ENCODE results near the gene GFI1. TPM values are rescaled to one million over a fixed set of nuclear protein-coding genes. Genes with fewer than 3 reads are reported as not detected.

Gene GFI1
- total and polyA plus RNA-seq, 2 donors (not counting 3 experiments of a cell fraction or from before 2014, with no cell fraction given) = 0.11 to 0.22 TPM

- Histone ChIP-seq H3K79me2 (ENCODE audit: control insufficient read depth, insufficient read depth, low read length) (no peaks in the 10 kb centered on the region), H3K4me1 (ENCODE audit: control insufficient read depth, extremely low read depth, insufficient read depth, low read length) (peaks cover 7% of the 10 kb centered on the region), H3K27me3 (ENCODE audit: control insufficient read depth in 2 of 2, insufficient read depth in 2 of 2, low read length in 2 of 2) (peaks cover 0 to 5% of the 10 kb centered on the region in 2 experiments), H3K9me1 (replicated peaks; ENCODE audit: control insufficient read depth, extremely low read depth, insufficient read depth, low read length) (no peaks in the 10 kb centered on the region), H3K27ac (ENCODE audit: insufficient read depth, low read depth, low read length) (no peak overlapping the region), H3K4me3 (replicated peaks in 1 of 3; ENCODE audit: insufficient read depth in 1 of 3, low read depth in 1 of 3, low read length in 3 of 3) (no peak overlapping the region), H3K4me2 (ENCODE audit: insufficient read depth, low read length) (no peak overlapping the region), H3K9me3 (replicated peaks; ENCODE audit: control insufficient read depth, insufficient read depth, low read length) (no peaks in the 10 kb centered on the region), H3K9ac (replicated peaks; ENCODE audit: extremely low read depth, insufficient read depth, low read length) (no peak overlapping the region), H2AFZ (ENCODE audit: low read depth, low read length) (no peak overlapping the region), H3K36me3 (ENCODE audit: control insufficient read depth in 2 of 2, extremely low read depth in 1 of 2, insufficient read depth in 2 of 2, low read length in 2 of 2) (no peaks in the 10 kb centered on the region), H4K20me1 (replicated peaks; ENCODE audit: control insufficient read depth, extremely low read depth, insufficient read depth, low read length) (no peaks in the 10 kb centered on the region)
- CTCF ChIA-PET = no interaction called here
- no peak for DNase-seq (ENCODE audit: low read depth, low spot score)
- BruUV-seq (replicated peaks) = no TSS peak
- TF ChIP-seq CTCF (IDR thresholded peaks at IDR 0.05; ENCODE audit: extremely low read depth in 1 of 2, insufficient read depth in 1 of 2, low read depth in 1 of 2, low read length in 2 of 2) = no peak
- TF ChIP-seq JUN (IDR thresholded peaks at IDR 0.05; ENCODE audit: borderline replicate concordance, insufficient read depth, insufficient read length, low read depth) = no peak
- TF ChIP-seq POLR2AphosphoS5 (IDR thresholded peaks at IDR 0.05; ENCODE audit: insufficient read depth, low read depth, low read length) = no peak
- TF ChIP-seq MYC (IDR thresholded peaks at IDR 0.05; ENCODE audit: low read depth, low read length) = no peak
- TF ChIP-seq FOS (IDR thresholded peaks at IDR 0.05; ENCODE audit: borderline replicate concordance, insufficient read depth, low read length) = no peak
- TF ChIP-seq MAX (IDR thresholded peaks at IDR 0.05; ENCODE audit: insufficient read depth, insufficient read length) = no peak
- no peak for TF ChIP-seq GATA2 (IDR thresholded peaks at IDR 0.05; ENCODE audit: insufficient read depth, insufficient read length, low read depth, low read length)
- POLR2A ChIA-PET = no interaction called here
- FAIRE-seq = no peak
- intact Hi-C loops (cut with micrococcal nuclease) = no loop called here
- dilution Hi-C loops (cut with MboI; ENCODE audit: extremely low pct_ligation_motif_present, low sequenced_read_pairs) = no loop called here
Measured at GRCh38 chr1:92447033-92447681, 39.6 kb downstream of the GFI1 start.
